ENCODE results near the gene RABAC1.

- TF ChIP-seq, protein P1, sequence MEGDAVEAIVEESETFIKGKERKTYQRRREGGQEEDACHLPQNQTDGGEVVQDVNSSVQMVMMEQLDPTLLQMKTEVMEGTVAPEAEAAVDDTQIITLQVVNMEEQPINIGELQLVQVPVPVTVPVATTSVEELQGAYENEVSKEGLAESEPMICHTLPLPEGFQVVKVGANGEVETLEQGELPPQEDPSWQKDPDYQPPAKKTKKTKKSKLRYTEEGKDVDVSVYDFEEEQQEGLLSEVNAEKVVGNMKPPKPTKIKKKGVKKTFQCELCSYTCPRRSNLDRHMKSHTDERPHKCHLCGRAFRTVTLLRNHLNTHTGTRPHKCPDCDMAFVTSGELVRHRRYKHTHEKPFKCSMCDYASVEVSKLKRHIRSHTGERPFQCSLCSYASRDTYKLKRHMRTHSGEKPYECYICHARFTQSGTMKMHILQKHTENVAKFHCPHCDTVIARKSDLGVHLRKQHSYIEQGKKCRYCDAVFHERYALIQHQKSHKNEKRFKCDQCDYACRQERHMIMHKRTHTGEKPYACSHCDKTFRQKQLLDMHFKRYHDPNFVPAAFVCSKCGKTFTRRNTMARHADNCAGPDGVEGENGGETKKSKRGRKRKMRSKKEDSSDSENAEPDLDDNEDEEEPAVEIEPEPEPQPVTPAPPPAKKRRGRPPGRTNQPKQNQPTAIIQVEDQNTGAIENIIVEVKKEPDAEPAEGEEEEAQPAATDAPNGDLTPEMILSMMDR (IDR thresholded peaks at IDR 0.05; ENCODE audit: low read length) = no peak
- TF ChIP-seq EZH2 (IDR thresholded peaks at IDR 0.05; ENCODE audit: borderline replicate concordance, low read length) = no peak
These were observed 26.3 kb downstream of the RABAC1 start for GRCh38 chr19:41932720-41933332.

Data from OCI-LY1 (cell line).